Daoy (cell line): ENCODE measurements around the gene SLF2. TPM values are rescaled to one million over a fixed set of nuclear protein-coding genes. Genes with fewer than 3 reads are reported as not detected.

Experiments
- DNase-seq: peaks from one replicate; pipeline ENCODE4 v3.0.0-alpha.2; 2015; ENCODE audit warnings: low read depth
- total RNA-seq: library from RNA; depleted of rRNA; stranded (reverse); fragments of >200 nt; shearing (Covaris generic); gene quantifications from 2 replicates; pipeline ENCODE4 v1.2.3, GENCODE V29; 2014; rRNA removed

Gene SLF2
- total RNA-seq: 16.6 and 31.3 TPM in 2 replicates

- peak; percentile 97 for DNase-seq
Observed at GRCh38 chr10:100912605-100913469, at the start of gene SLF2. Gene SLF2 (plus strand): TSS chr10:100912963. CDS start chr10:100913111, 148 bp downstream.

GRCh38 chr10:100863433-100863832, 49.3 kb upstream of the SLF2 start:
- no peak for DNase-seq

GRCh38 chr10:100864036-100864885, 48.5 kb upstream of the SLF2 start:
- no peak for DNase-seq

DNA sequence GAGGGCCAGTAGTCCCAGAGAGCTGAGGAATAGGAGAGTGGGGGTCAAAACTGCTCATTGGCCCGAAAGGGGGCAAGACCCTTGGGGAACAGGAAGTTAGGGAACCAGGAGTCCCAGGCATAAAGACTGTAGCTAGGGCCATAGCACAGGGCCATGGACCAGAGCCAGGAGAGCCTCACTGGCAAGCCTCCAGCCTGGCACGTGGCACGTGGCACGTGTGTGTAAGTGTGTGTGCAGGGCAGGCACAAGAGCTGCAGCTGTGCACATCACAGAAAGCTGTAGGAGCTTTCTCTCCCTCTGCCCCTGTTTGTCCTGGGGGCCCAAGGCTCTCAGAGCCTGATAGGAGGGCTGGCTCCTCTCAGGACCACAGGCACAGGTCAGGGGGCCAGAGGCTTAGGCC, 47.8 kb upstream of the SLF2 start:
- no peak for DNase-seq

DNA sequence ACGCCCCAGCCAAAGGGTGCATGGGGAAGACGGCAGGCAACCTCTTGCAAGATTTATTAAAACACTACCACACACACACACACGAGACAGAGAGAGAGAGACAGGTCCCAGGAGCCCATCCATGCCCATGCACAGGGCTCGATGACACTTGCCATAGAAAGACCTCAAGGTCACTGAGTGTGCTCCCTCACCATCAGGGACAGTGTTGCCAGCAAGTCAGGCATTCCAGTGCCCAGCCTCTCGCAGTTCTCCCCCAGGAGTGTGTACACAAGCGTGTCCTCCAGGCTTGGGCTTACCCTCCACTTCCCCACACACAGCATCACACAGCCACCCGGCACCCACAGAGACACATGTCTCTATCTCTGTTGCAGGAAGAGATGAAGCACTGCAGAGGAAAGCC, 46.8 kb upstream of the SLF2 start:
- DNase-seq: no peak

- DNase-seq: no peak
Observed at GRCh38 chr10:100866575-100867098, 46.1 kb upstream of the SLF2 start.

DNA sequence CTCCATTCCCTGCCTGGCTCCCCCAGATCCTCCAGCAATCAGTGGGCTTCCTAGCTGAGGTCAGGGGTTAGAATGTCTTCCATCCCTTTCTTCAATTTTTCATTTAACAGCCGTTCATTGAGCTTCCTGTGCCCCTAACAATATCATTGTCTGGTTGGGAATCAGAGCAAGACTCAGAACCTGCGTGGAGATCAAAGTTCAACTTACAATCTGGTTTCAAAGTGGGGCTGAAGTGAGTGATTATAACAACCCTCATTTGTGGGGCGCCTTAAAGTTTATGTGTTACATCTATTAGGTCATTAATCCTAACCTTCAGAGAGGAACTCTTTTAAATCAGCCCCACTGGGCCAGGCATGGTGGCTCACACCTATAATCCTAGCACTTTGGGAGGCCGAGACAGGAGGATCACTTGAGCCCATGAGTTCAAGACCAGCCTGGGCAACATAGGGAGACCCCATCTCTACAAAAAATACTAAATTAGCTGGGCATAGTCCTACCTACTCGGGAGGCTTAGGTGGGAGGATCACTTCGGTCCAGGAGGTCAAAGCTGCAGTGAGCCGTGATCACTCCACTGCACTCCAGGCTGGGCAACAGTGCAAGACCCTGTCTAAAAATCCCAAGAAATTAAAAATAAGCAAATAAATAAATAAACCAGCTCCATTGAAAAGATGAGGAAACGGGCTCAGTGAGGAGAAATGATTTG, 45.4 kb upstream of the SLF2 start:
- no peak for DNase-seq

GRCh38 chr10:100868382-100868781, 44.4 kb upstream of the SLF2 start:
- DNase-seq: no peak

DNA sequence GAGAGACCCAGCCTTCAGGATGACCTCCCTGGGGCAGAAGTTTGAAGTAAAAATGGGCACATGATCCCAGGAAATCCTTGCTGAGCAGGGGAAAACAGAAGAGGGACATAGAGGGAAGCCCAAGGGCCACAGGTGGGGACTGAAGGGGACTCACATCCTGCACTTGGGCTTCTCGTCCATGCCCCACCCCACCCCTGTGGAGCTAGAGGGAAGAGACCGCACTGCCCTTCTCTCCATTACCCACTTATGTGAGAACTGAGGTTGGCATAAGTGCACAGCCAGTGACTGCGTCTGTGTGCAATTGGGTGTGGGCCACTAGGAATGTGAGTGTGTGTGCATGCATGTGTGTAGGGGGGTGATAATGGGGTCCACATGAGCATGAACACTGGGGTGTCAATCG, 43.4 kb upstream of the SLF2 start:
- DNase-seq: no peak

- peak; percentile 75 for DNase-seq
Observed at GRCh38 chr10:100872034-100872791, 40.5 kb upstream of the SLF2 start.

DNA sequence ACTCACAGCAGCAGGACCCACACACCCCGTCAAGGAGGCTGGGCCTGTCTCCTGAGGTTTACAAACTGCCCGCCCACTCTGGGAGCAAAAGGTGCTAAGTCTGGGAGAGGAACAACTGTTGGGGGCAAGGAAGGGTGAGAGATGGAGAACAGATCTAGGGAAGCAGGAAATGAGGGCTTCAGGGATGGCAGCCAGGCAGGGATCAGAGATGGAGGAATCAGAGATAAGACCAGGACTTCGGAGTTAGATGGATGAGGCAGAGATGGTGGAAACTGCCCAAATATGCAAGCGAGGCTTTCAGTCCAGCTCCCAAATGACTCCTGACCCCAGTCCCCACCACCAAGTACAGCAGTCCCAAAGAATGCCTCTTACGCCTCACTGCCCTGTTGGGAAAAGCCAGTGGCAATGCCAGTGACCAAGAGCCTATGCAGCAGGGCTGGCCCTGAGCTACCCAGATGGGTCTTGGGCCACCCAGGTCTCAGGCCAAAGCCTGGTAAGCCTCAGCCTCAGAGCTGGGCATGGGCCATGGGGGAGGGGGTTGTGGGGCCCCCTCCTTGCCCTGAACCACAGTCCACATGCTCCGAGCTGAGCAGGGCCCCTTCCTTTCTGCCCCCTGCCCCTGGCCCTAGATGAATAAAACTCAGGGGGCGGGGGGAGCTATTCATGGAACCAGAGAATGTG, 39.5 kb upstream of the SLF2 start:
- no peak for DNase-seq

- DNase-seq: no peak
Observed at GRCh38 chr10:100873827-100874326, 38.9 kb upstream of the SLF2 start.

DNA sequence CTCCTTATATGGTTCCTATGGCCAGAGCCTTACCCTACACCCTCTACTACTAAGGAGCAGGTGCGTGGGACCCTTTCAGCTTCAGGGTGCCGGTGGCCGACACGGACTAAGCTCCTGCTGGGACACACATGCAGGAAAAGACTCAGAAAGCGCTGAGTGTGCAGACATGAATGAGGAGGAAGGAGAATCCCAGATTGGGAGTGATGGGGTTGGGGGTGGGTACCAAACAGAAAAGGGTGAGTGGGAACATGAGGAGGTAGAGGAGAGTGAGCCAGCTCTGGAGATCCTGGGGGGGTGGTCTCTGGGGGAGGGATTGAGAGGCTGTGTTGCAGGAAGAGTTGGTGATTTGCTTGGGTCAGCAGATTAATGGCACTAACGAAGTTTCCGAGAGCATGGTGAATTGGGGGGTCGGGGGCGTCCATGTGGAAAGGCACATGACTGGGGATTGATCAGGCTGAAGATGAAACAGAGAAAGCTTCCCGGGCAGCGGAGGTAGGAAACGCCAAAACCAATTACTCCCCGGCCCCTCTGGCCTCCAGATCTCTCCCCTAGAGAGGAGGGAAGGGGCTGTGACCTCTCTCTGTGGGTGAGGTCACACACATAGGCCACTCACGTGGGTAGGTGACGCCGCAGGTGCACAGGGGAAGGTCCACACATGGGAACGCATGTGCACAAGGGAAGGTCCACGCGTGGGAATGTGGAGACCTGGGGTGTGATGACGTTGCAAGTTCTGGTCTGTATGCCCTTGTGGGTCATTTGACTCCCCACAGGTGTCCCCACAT, 37.9 kb upstream of the SLF2 start:
- no peak for DNase-seq

GRCh38 chr10:100875484-100876166, 37.1 kb upstream of the SLF2 start:
- DNase-seq: no peak

GRCh38 chr10:100876585-100877460, 35.9 kb upstream of the SLF2 start:
- DNase-seq: no peak

DNA sequence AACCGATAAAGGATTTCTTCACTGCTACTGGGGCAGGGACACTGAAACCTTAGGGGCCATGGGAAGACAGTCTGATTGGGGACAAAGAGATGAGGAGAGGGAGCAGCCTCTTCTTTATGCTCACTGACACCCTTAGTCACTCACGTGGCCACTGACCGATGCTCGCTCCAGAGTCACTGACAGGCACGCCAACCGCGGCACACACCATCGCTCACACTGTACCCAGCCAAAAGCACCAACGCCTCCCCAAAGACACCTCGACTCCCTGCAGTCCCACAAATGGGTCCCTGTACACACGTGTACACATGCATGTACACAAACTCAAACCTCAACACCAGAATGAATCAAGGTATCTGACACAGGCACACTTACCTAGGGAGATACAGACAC, 35.3 kb upstream of the SLF2 start:
- DNase-seq: no peak

DNA sequence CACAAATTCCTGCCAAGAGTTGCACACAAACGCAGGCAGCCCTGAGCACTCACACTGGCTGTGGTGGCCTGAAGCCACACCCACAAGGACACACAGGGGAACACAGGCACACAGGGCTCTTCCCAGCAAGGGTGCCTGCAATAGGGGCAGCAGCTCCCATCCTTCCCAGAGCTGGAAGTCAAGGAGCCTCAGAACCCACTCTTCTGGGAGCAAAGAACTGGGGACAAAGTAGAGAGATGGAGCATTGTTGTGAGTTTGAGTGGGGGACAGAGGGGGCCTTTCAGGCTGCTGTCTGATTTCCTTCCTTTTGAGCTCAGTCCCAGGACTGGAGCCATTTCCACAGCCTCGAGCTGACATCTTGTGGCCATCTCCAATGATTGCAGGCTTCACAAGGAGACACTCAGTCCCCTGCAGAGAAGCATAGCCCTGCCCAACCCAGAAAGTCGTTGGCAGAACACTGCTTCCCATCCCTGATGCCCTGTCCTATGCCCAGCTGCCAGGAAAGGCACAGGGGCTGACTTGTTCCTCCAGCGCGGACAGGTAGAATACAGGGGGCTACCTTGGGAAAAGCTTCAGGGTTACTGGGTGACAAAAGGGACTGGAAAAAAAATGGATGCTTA, 34.4 kb upstream of the SLF2 start:
- peak; percentile 75 for DNase-seq
